Measurements from ENCODE around the gene PSMB9.
"Not testable (repeated sequence)": the region's sequence is repeated elsewhere in the genome, so short reads cannot be mapped to it uniquely, and the experiment has no call there.

Gene PSMB9

DNA sequence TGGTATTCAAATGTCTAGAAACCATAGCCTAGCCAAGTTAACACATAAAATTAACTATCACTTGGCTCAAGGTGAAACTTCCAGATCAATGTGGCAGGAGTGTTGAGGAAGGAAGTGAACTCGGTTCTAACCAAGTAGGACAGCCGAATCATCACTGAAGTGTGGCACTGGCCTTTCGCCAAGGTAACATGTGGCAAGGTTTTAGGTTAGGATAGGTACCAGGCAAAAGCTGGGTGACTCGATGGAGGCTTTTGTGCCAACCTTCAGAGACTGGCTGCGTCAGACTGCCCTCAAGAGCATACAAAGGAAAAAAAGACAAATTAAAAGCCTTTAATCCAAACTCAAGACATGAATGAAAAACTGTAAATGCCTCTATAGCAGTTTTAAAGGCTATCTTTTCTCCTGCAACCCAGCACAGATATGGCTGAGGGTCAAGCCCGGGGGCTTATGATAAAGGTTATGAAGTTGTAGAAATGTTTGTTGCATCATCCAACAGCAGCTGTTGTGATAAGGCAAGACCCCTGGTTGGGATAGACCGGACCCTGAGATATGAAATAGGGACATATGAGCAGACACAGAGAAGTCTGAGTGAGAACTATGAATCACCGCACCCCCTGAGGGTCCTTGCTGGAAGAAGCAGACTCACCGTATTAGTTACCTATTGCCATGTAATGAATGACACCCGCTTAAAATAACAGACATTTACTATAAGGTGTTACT, 11.9 kb downstream of the PSMB9 start:
- no peak for DNase-seq

GRCh38 chr6:32867022-32867477, 13.1 kb downstream of the PSMB9 start:
- no peak for DNase-seq

DNA sequence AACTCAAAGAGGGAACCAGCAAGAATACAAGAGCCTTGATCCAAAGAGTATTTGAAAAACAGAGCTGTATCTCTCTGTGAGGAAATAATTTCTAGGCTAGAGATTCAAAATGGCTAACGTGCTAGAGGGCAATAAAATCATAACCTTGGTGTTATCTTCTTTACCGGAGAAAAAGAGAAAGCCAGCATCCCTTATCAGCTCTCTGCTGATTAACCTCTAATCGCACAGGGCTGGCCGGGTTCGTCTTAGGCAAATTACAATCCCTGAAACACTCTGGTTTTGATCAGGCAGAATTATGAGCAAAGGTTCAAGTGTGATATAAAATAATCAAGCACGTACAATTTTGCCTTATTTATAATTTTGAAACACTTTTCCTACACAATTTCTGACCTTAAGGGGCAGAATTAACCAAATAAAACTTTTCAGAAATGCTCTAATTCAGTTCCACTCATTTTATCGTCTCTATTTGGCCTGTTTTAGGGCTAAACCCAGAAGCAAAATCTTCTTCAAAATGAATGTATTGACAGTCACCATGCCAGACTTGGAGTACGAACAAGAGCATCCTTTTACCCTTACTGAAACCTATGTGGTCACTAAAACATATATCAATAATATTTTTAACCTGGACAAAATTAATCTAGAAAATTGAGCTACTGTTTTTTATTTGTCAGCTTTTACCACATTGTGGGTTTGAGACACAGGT, 13.7 kb downstream of the PSMB9 start:
- DNase-seq, result no peak

DNA sequence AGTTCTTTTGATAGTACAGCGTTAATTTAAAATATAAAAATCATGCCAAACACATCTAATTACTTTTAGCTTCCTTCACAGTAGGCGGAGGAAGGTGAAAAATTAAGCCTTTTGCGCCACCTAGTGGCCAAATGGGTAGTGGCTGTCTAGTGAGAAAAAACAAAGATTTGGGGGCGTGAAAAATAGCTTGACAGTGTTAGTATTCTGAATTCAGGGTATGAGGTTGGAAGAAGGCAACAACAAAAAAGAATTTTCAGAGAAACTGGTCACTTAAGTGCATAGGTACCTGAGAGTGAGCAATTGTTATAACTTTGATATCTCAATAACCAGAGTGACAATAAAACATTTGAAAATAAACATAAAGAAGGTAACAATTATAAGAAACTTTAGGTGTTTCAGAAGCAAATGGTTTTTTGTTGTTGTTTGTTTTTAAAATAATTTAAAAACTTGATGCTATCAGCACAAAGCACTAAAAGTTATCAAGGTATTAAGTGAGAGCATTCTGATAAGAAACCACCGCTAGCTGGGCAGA, 14.3 kb downstream of the PSMB9 start:
- peak; percentile 70 for DNase-seq

DNA sequence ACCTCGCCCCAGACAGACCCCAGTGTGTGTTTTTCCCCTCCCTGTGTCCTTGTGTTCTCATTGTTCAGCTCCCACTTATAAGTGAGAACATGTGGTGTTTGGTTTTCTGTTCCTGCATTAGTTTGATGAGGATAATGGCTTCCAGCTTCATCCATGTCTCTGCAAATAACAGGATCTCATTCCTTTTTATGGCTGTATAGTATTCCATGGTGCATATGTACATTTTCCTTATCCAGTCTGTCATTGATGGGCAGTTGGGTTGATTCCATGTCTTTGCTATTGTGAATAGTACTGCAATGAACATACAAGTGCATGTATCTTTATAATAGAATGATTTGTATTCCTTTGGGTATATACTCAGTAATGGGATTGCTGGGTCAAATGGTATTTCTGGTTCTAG, 20.0 kb downstream of the PSMB9 start:
- DNase-seq, result not testable (repeated sequence)

- no peak for DNase-seq
These were observed 22.6 kb downstream of the PSMB9 start for GRCh38 chr6:32876603-32877002.

GRCh38 chr6:32879691-32880090, 25.7 kb downstream of the PSMB9 start:
- DNase-seq, result no peak

DNA sequence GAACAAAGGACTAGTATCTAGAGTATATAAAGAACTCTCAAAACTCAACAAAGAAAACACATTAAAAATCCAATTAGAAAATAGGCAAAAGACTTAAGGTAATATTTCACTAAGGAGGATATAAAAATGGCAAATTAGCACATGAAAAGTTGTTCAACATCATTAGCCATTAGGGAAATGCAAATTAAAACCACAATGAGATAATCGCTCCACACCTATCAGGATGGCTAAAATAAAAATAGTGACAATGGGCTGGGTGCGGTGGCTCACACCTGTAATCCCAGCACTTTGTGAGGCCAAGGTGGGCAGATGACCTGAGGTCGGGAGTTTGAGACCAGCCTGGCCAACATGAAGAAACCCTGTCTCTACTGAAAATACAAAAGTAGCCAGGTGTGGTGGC, 27.0 kb downstream of the PSMB9 start:
- not testable (repeated sequence) for DNase-seq

- no peak for DNase-seq
These were observed 28.9 kb downstream of the PSMB9 start for GRCh38 chr6:32882879-32883250.

DNA sequence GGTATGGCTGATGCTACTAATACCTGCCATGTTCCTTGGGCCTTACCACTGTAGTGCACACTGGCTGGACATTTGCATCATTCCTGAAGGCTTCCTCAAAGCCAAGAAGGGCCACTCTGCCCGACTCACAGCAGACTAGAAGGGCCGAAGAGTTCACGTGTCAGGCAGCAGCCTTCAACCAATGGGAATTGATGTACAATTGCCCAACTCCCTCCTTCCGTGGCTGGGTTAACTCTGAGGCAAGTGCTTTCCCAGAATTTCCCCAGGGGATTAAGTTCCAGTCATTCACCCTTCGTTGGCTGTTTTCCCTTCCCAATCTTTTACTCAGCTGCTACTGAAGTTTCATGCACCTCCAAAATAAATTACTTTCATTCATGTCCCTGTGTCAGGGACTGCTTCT, 29.8 kb downstream of the PSMB9 start:
- no peak for DNase-seq

DNA sequence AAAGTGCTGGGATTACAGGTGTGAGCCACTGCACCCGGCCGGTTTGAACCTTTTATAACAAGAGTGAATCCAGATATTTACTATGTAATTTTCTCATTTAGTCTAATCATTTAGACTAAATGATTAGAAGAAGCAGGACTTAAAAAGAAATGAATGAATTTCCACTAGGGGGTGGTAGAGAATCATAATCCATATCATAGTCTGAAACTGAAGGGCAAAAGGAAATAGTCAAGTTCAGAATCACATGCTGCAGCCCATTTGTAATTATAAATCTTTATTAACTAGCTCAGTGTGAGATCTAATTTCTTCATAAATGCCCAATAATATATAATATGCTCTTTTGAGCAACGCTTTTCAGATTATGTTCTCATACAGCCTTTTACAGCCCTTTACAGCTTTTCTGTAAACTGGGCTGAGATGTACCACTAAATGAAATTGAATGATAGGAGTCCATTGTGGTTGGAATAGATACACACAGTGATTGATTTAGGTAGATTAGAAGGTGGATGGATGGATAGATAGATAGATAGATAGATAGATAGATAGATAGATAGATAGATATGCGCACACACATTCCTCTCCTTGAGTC, 31.8 kb downstream of the PSMB9 start:
- DNase-seq, result no peak

GRCh38 chr6:32886681-32887383, 32.8 kb downstream of the PSMB9 start:
- DNase-seq, result no peak

DNA sequence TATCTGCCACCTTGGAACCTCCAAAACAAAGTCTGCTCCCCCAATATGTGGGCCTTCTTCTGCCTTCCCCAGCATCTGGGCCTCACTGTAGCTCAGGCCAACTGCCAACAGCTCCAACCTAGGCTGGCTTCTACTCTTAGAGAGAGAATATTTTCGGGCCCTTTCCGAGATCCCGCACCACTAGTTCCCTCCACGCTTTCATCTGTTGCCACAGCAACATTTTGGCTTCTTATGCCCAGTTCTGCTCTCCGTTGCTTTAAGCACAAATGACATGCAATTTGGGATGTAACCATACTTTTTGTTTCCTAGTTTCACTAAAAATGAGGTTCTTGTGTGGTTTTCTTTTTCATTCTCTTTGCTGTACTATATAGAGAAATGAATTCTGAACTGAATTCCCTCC, 33.6 kb downstream of the PSMB9 start:
- DNase-seq, result no peak

GRCh38 chr6:32888576-32888975, 34.6 kb downstream of the PSMB9 start:
- no peak for DNase-seq

GRCh38 chr6:32889533-32889932, 35.5 kb downstream of the PSMB9 start:
- no peak for DNase-seq

GRCh38 chr6:32890831-32891230, 36.8 kb downstream of the PSMB9 start:
- DNase-seq, result no peak

DNA sequence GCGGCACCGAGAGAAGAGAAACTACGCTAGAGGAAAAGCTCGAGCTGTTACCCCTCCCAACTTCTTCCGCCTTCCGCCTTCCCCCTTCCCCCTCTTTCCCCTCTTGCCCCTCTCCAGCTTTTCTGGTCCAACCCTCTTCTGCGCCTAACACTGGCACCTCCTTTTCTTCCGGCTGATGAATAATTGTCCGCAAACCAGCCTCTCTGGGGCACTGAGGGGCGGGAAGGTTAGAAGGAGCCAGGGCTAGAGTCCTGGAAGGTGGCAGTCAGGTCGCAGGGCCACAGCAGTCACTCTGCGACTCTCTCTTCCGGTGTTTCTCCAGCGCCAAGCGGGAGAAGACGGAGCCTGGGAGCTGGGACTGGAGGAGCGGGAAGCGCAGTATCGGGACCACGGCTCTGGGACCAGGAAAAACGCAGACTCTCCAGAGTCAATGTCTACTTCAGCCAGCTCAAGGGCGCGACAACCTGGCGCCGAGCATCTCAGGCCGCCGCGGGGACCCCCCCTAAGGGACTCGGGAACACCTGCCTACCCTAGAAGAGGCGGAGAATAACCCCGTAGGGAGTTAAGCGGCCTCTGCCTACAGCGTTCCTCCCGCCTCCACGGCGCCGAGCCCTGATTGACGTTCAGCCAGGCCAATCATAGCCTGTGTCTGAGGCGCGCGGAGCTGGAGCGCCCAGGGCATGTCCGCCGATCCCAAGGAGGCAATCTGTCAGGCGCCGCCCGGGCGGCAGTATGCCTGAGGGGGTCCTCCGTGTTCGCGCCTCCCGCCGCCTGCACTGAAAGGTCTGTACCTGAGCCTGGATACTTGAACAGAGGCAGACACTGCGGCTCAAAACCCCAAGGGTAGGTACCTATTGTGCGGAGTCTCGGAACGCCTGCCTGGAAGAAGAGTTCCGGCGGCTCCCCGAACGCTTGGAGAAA, 40.4 kb downstream of the PSMB9 start:
- peak; percentile 93 for DNase-seq

DNA sequence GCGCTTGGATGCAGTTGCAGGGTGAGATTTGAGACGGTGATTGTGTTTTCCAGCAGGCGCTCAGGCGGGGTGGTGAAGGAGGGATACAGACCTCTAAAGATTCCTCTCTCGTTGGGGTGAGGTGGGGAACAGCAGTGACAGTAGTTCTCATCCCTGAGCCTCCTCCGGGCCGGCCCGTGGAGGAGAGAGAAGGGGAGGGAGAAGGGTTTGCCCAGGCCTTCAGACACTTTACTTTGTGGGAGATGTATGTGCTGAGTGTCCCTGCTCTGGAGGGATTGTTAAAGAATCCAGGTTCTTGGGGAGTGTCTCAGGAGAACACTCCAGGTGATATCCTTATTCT, 41.0 kb downstream of the PSMB9 start:
- DNase-seq, result no peak

- DNase-seq, result no peak
These were observed 50.0 kb downstream of the PSMB9 start for GRCh38 chr6:32903952-32904351.

- no peak for DNase-seq
These were observed 51.1 kb downstream of the PSMB9 start for GRCh38 chr6:32905078-32905477.

- DNase-seq, result no peak
These were observed 52.5 kb downstream of the PSMB9 start for GRCh38 chr6:32906539-32906938.

DNA sequence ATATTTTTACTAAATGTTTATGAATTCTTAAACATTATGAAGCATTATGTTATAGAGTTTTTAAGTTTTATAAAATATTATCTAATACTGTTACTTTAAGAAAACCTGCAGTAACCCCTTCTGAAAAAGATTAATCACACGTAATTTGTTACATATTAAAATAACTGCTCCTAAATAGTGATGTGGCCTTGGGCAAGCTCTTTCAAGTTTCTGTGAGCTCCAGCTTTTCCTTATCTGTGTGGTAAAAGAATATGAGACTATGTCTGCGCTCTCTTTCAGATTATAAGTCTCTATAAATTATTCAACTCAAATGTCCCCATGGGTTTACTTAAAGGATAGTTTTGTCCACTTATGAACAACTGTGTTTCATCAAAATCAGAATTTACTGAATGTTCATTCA, 54.9 kb downstream of the PSMB9 start:
- DNase-seq, result no peak
